GM12865 (cell line): ENCODE measurements around the gene ATP9A.
"Not testable (repeated sequence)": the region's sequence is repeated elsewhere in the genome, so short reads cannot be mapped to it uniquely, and the experiment has no call there.

Experiments
- DNase-seq: peaks from one replicate; pipeline ENCODE4 v3.0.0; 2010; ENCODE audit warnings: low read depth
- H3K4me3 ChIP-seq: 2 replicates; pipeline ENCODE4 v1.5.1; 2011; ENCODE audit warnings: mild to moderate bottlenecking, low read depth, low read length, control low read depth
- CTCF ChIP-seq: IDR thresholded peaks from 2 replicates; pipeline ENCODE4 v1.5.1; 2011; ENCODE audit warnings: low read length, control low read depth, low read depth, inconsistent platforms; ENCODE audit not compliant: insufficient read depth; ENCODE audit errors: missing control alignments

Gene ATP9A

GRCh38 chr20:51792960-51793359 is 24.8 kb upstream of the ATP9A start:
- H3K4me3 ChIP-seq = no peak overlapping the region

GRCh38 chr20:51791626-51792025 is 23.4 kb upstream of the ATP9A start:
- no peak for DNase-seq

More at GRCh38 chr20:51792960-51793359, 24.8 kb upstream of the ATP9A start:
- DNase-seq = no peak
- no peak for TF ChIP-seq CTCF

GRCh38 chr20:51790256-51790655 is 22.1 kb upstream of the ATP9A start:
- no peak for TF ChIP-seq CTCF
- DNase-seq = no peak
- H3K4me3 ChIP-seq = no peak overlapping the region

More at GRCh38 chr20:51791626-51792025, 23.4 kb upstream of the ATP9A start:
- no peak for TF ChIP-seq CTCF
- no peak overlapping the region for H3K4me3 ChIP-seq

GRCh38 chr20:51789434-51789833 is 21.2 kb upstream of the ATP9A start:
- DNase-seq = no peak
- no peak overlapping the region for H3K4me3 ChIP-seq
- TF ChIP-seq CTCF = no peak

GRCh38 chr20:51788822-51789221 is 20.6 kb upstream of the ATP9A start:
- no peak for TF ChIP-seq CTCF
- no peak overlapping the region for H3K4me3 ChIP-seq
- no peak for DNase-seq

- DNase-seq = no peak
- TF ChIP-seq CTCF = no peak
- no peak overlapping the region for H3K4me3 ChIP-seq
Measured at GRCh38 chr20:51784299-51784698, 16.1 kb upstream of the ATP9A start.

GRCh38 chr20:51778229-51778759 is 10.1 kb upstream of the ATP9A start:
- DNase-seq, H3K4me3 ChIP-seq: not testable (repeated sequence)
